Cerebellar cortex (tissue), 1 donor: Measurements from ENCODE around the gene KCTD21.

ENCODE experiments used
- DNase-seq: peaks from one replicate; pipeline ENCODE4 v3.0.0-alpha.2; 2015; ENCODE audit warnings: low spot score

The KCTD21 gene

GRCh38 chr11:78139422-78140391 lies 48.7 kb downstream of the KCTD21 start, which contains the start of gene ALG8:
Gene ALG8 (minus strand): TSS chr11:78139626. CDS start chr11:78139588, 38 bp downstream.
- DNase-seq, result peak; percentile 96

GRCh38 chr11:78138694-78139421 lies 49.6 kb downstream of the KCTD21 start:
- DNase-seq, result no peak

- no peak for DNase-seq
Observed at GRCh38 chr11:78138291-78138690, 50.1 kb downstream of the KCTD21 start.

- DNase-seq, result no peak
Observed at GRCh38 chr11:78132475-78132874, 56.0 kb downstream of the KCTD21 start.

- DNase-seq, result no peak
Observed at GRCh38 chr11:78131956-78132355, 56.5 kb downstream of the KCTD21 start.

GRCh38 chr11:78127403-78127802 lies 61.0 kb downstream of the KCTD21 start:
- no peak for DNase-seq
